ENCODE results near the gene COG6. TPM values are rescaled to one million over a fixed set of nuclear protein-coding genes. Genes with fewer than 3 reads are reported as not detected.

COG6 gene
- polyA plus RNA-seq, 3 donors = 28.4 to 36.5 (median 34.7) TPM

Other genes starting within 250 kb of the COG6 start
- gene LHFPL6, start 52.5 kb upstream of the COG6 start, polyA plus RNA-seq (ENCODE audit: insufficient read length in 3 of 3) = 10 to 100 TPM; 26.8 to 37.5 (median 30.8) TPM